Urinary bladder (tissue), 4 donors: Measurements from ENCODE around the gene PPP2R2B. TPM values are rescaled to one million over a fixed set of nuclear protein-coding genes. Genes with fewer than 3 reads are reported as not detected.
"Not testable (repeated sequence)": the region's sequence is repeated elsewhere in the genome, so short reads cannot be mapped to it uniquely, and the experiment has no call there.

Experiments
- DNase-seq: peaks from one replicate; pipeline ENCODE4 v3.0.0-alpha.2; 2015; ENCODE audit errors: extremely low spot score
- H3K27ac ChIP-seq: one replicate; pipeline ENCODE4 v1.5.1; 2013; ENCODE audit warnings: low read depth, mild to moderate bottlenecking, moderate library complexity
- H3K36me3 ChIP-seq: one replicate; pipeline ENCODE4 v1.6.1; 2013; ENCODE audit warnings: mild to moderate bottlenecking, moderate library complexity; ENCODE audit not compliant: insufficient read depth
- H3K4me1 ChIP-seq: one replicate; pipeline ENCODE4 v1.6.1; 2013; ENCODE audit warnings: mild to moderate bottlenecking, moderate library complexity; ENCODE audit not compliant: insufficient read depth
- H3K4me3 ChIP-seq: one replicate; pipeline ENCODE4 v1.5.1; 2013; ENCODE audit warnings: low read depth, low read length
- WGBS: extraction: QIAGEN DNeasy Blood & Tissue Kit; methylation state at CpG from one replicate; pipeline ENCODE4 v1.1.7; 2013; 5-methylcytosine and 5-hydroxymethylcytosine counted together
- polyA plus RNA-seq: library from polyadenylated mRNA; stranded (reverse); fragments of 200-250 nt; gene quantifications from one replicate; pipeline ENCODE4 v1.2.3, GENCODE V29; 2013
- total RNA-seq: library from RNA; depleted of rRNA; stranded (reverse); fragments of >200 nt; gene quantifications from one replicate; pipeline ENCODE4 v1.2.3, GENCODE V29; 2014
- donor health status: healthy with polysubstance abuse.
- donor health status: healthy.

PPP2R2B gene
- total and polyA plus RNA-seq, 2 donors, result 9.8 to 11.8 TPM

GRCh38 chr5:146609731-146610130 is 268.8 kb downstream of the PPP2R2B start:
- H3K4me1 ChIP-seq, H3K36me3 ChIP-seq, H3K27ac ChIP-seq, DNase-seq, H3K4me3 ChIP-seq: not testable (repeated sequence)
- 35% methylated on average over 6 of the region's 17 CpGs for WGBS

- Histone ChIP-seq H3K4me3 (no peak overlapping the region), H3K36me3 (no peaks in the 10 kb centered on the region), H3K27ac (no peak overlapping the region), H3K4me1 (no peaks in the 10 kb centered on the region)
- no peak for DNase-seq
These were observed 270.8 kb downstream of the PPP2R2B start for GRCh38 chr5:146607659-146608332.

DNA sequence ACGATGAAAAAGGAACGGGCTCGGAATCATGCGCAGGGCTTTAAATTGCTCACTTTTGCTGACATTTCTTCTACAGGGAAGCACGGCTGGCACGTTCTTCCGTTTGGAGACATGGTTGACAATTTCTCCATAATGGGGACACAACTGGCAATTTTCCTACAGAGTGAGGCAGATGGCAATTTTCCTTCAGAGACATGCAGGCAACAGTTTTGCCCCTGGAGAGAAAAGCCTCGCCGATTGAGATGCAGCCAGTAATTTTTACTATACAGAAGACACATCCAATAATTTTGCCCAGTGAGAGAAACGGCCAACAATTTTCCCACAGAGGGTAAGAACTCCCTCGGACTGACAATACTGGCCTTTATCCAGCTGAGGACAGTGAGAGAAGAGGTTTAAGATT is 271.7 kb downstream of the PPP2R2B start:
- WGBS, result 75% methylated on average over 11 of the region's 11 CpGs
- no peaks in the 10 kb centered on the region for H3K36me3 ChIP-seq
- H3K4me3 ChIP-seq, result no peak overlapping the region
- DNase-seq, result no peak
- no peak overlapping the region for H3K27ac ChIP-seq
- no peaks in the 10 kb centered on the region for H3K4me1 ChIP-seq

DNA sequence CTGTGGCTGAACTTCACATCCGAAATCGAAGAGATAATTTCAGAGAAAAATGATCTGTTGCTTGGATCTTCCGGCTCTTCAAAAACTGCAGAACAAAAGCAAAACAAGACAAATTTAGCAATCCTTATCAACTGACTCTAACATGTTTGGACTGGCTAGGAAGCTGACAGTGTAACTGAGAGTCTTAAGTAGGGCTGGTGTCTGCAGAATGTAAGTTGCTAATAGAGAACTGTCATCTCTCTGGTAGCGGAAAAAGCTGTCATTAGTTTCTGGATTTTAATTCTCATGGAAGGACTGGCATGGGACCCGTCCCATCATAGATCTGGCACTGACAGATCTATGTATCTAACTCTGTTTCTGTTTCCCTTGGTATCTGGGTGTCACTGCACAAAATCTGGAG is 278.2 kb downstream of the PPP2R2B start:
- 57% methylated on average over 5 of the region's 5 CpGs for WGBS
- Histone ChIP-seq H3K27ac (no peak overlapping the region), H3K4me1 (no peaks in the 10 kb centered on the region), H3K4me3 (no peak overlapping the region), H3K36me3 (no peaks in the 10 kb centered on the region)
- DNase-seq, result no peak

- H3K27ac ChIP-seq, result no peak overlapping the region
- no peaks in the 10 kb centered on the region for H3K36me3 ChIP-seq
- H3K4me1 ChIP-seq, result no peaks in the 10 kb centered on the region
- DNase-seq, result no peak
- no peak overlapping the region for H3K4me3 ChIP-seq
- 88% methylated on average over 1 of the region's 1 CpG for WGBS
These were observed 279.3 kb downstream of the PPP2R2B start for GRCh38 chr5:146599261-146599660.

DNA sequence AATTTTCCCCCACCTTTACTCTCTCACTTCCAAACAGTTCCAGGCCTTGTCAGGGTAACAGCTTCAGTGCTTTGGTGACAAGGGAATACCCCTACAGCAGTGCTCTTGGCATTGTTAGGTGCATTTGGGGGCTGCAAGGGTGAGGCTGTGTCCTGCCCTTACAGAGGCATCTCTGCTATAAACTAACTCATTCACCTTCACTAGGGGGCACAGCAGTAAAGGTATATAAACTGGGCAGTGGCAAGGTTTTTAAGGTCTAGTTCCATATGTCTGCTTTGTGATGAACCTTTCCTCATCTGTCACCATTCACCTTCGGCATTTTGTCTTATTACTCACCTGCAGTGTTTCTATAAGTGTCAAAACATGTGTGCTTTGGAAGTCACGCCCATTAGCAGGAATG is 283.5 kb downstream of the PPP2R2B start:
- 70% methylated on average over 2 of the region's 2 CpGs for WGBS
- no peaks in the 10 kb centered on the region for H3K4me1 ChIP-seq
- DNase-seq, result no peak

DNA sequence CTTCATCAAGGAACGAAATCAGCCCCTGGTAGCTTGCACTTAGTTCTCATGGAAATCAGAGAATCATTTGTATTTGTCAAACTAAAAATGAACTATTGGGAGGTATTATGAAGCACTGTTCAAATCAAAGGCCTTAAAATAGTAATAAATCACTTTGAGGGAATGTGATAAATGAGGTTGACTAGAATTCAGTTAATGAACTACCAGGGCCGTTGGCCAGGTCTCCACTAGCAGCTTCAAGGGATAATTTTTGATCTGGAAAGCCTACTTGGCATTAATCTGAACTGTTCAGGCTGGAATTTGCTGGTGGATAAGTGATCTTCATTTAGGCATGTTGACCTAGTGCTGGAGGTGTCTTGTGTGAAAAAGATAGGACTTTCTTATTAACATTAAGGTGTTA is 286.2 kb downstream of the PPP2R2B start:
- Histone ChIP-seq H3K36me3 (no peaks in the 10 kb centered on the region), H3K4me1 (no peaks in the 10 kb centered on the region), H3K4me3 (no peak overlapping the region), H3K27ac (no peak overlapping the region)
- 77% methylated on average over 2 of the region's 2 CpGs for WGBS
- no peak for DNase-seq

More for the DNA sequence above, 283.5 kb downstream of the PPP2R2B start:
- H3K4me3 ChIP-seq, result no peak overlapping the region
- H3K27ac ChIP-seq, result no peak overlapping the region
- H3K36me3 ChIP-seq, result no peaks in the 10 kb centered on the region

DNA sequence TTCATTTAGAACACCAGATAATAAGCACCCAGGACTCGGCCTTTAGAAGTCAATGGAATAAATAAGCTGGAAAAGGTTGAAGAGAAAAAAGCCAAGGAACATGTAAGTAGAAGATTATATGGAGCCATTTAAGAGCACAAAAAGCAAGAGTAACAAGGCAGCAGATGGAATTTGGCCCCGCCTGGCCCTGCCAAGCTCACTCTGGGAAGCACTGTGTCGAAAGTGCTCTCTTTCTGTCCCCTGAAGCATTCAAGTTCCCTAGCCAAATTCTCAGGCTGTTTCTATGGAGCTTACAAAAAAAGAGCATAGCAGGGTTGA is 289.6 kb downstream of the PPP2R2B start:
- H3K4me1 ChIP-seq, result no peaks in the 10 kb centered on the region
- DNase-seq, result no peak
- H3K4me3 ChIP-seq, result no peak overlapping the region
- 87% methylated on average over 3 of the region's 3 CpGs for WGBS
- no peaks in the 10 kb centered on the region for H3K36me3 ChIP-seq
- no peak overlapping the region for H3K27ac ChIP-seq

GRCh38 chr5:146588331-146589027 is 290.1 kb downstream of the PPP2R2B start:
- H3K4me3 ChIP-seq, result no peak overlapping the region
- no peak for DNase-seq
- 77% methylated on average over 2 of the region's 2 CpGs for WGBS
- H3K4me1 ChIP-seq, result no peaks in the 10 kb centered on the region
- no peaks in the 10 kb centered on the region for H3K36me3 ChIP-seq
- no peak overlapping the region for H3K27ac ChIP-seq

- 77% methylated on average over 5 of the region's 5 CpGs for WGBS
- no peaks in the 10 kb centered on the region for H3K36me3 ChIP-seq
- H3K4me1 ChIP-seq, result no peaks in the 10 kb centered on the region
- no peak overlapping the region for H3K27ac ChIP-seq
- H3K4me3 ChIP-seq, result no peak overlapping the region
- DNase-seq, result no peak
These were observed 291.8 kb downstream of the PPP2R2B start for GRCh38 chr5:146586752-146587151.

GRCh38 chr5:146584750-146585149 is 293.8 kb downstream of the PPP2R2B start:
- Histone ChIP-seq H3K36me3 (no peaks in the 10 kb centered on the region), H3K4me3 (no peak overlapping the region), H3K27ac (no peak overlapping the region), H3K4me1 (no peaks in the 10 kb centered on the region)
- 79% methylated on average over 2 of the region's 2 CpGs for WGBS
- DNase-seq, result no peak

- no peaks in the 10 kb centered on the region for H3K36me3 ChIP-seq
- DNase-seq, result no peak
- H3K4me3 ChIP-seq, result no peak overlapping the region
- no peaks in the 10 kb centered on the region for H3K4me1 ChIP-seq
- no peak overlapping the region for H3K27ac ChIP-seq
These were observed 296.4 kb downstream of the PPP2R2B start for GRCh38 chr5:146582051-146582596.

GRCh38 chr5:146580237-146580636 is 298.3 kb downstream of the PPP2R2B start:
- no peak for DNase-seq
- 76% methylated on average over 3 of the region's 3 CpGs for WGBS

DNA sequence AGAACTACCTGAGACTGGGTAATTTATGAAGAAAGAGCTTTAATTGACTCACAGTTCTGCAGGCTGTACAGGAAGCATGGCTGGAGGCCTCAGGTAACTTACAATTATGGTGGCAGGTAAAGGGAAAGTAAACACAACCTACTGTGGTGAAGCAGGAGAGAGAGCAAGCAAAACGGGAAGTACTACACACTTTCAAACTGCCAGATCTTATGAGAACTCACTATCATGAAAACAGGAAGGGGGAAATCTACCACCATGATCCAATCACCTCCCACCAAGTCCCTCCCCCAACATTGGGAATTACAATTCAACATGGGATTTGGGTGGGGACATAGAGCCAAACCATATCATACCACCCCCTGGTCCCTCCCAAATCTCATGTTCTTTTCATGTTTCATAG is 303.8 kb downstream of the PPP2R2B start:
- 83% methylated on average over 1 of the region's 1 CpG for WGBS
- Histone ChIP-seq H3K4me3 (no peak overlapping the region), H3K27ac (no peak overlapping the region), H3K4me1 (no peaks in the 10 kb centered on the region), H3K36me3 (no peaks in the 10 kb centered on the region)
- no peak for DNase-seq

More at GRCh38 chr5:146580237-146580636, 298.3 kb downstream of the PPP2R2B start:
- H3K36me3 ChIP-seq, result no peaks in the 10 kb centered on the region
- no peak overlapping the region for H3K4me3 ChIP-seq
- no peaks in the 10 kb centered on the region for H3K4me1 ChIP-seq
- no peak overlapping the region for H3K27ac ChIP-seq
